ENCODE data around the gene KLK2.

KLK2 gene

DNA sequence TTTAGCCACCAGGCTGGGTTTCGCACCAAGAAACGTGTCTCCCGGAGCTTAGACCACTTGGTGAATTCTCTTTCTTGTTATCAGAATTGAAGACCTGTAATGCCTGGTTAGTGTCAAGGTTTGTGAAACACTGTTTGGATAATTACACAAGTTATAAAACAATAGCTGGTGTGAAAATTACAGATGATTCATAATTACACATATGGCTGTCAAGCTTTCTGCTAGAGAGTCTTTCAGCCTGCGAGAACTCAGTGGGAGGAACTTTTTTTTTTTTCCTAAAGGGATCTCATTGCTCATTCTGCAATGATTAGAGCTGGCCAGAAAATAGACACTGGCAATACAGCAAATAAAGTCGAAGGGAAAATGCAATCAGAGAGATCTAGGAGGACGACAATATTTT is 51.3 kb downstream of the KLK2 start:
- DNase-seq (ENCODE audit: low spot score), result no peak

DNA sequence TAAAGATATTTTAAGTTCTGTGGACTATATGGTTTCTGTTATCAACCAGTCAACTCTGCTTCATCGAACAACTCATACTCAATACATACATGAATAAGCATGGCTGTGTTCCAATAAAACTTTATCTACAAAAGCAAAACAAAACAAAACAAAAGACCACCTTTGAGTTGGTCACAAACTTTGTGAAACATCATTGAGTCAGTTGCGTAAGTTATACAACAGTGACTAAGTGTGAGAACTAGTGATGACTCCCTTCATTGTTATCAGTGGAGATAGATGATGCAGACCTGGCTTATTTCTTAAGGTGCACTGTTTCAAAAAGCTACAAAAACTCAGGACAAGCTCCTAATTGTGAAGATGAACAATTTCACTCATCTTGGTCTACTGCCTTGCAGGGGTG is 52.5 kb downstream of the KLK2 start:
- no peak for DNase-seq (ENCODE audit: low spot score)

DNA sequence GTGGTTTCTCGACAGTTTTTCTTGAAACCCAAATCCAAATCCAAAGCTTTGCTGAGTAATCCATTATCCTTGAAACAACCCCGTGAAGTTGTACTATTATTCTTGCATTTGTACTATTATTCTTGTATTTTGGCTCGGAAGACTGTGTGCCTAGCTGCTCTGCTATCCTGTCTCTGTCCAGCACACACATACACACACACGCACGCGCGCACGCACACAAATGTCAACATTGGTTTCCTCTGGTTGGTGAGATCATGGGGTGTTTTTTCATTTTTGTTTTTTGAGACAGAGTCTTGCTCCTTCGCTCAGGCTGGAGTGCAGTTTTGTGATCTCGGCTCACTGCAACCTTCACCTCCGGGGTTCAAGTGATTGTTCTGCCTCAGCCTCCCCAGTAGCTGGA is 52.9 kb downstream of the KLK2 start:
- DNase-seq (ENCODE audit: low spot score), result no peak

DNA sequence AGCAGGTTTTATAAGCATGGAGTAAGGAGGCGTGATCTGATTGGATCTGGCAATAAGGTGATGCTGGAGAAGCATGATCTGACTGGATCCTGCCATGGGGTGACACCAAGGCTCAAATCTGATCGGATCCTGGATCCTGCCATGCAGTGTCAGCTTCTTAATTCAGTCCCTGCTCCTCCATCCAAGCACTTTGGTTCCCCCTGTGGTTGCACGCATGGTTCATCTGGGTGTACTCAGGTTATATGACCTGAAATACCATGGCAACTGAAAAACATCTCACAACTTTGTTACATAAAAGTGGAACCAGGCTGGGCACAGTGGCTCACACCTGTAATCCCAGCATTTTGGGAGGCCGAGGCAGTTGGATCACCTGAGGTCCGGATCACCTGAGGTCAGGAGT is 55.6 kb downstream of the KLK2 start:
- no peak for DNase-seq (ENCODE audit: low spot score)
